ENCODE measurements around the gene OR2M4. TPM values are rescaled to one million over a fixed set of nuclear protein-coding genes. Genes with fewer than 3 reads are reported as not detected.

Gene OR2M4
- total RNA-seq = not detected

- Histone ChIP-seq H3K27me3 (no peaks in the 10 kb centered on the region), H3K27ac (no peak within 1 kb of the TSS), H3K4me3 (no peak within 1 kb of the TSS), H3K4me1 (no peaks in the 10 kb centered on the region), H3K9me3 (peaks cover 0 to 4% (median 0%) of the 10 kb centered on the region in 4 donors), H3K36me3 (no peaks in the 10 kb centered on the region)
- TF ChIP-seq POLR2A (IDR thresholded peaks at IDR 0.05) (no peak), CTCF (IDR thresholded peaks at IDR 0.05) (no peak)
- no peak for DNase-seq
These were observed at the start of gene OR2M4 for GRCh38 chr1:248231117-248231516. Gene OR2M4 (plus strand): TSS chr1:248231417. CDS start chr1:248238929, 7,512 bp downstream.

GRCh38 chr1:248183996-248184395 lies 47.2 kb upstream of the OR2M4 start:
- Histone ChIP-seq H3K27me3 (no peaks in the 10 kb centered on the region), H3K9me3 (no peaks in the 10 kb centered on the region), H3K4me3 (no peak overlapping the region), H3K4me1 (no peaks in the 10 kb centered on the region), H3K27ac (no peak overlapping the region), H3K36me3 (no peaks in the 10 kb centered on the region)
- TF ChIP-seq CTCF (IDR thresholded peaks at IDR 0.05) (no peak), POLR2A (IDR thresholded peaks at IDR 0.05) (no peak)
- DNase-seq = no peak

GRCh38 chr1:248187363-248187762 lies 43.9 kb upstream of the OR2M4 start:
- no peak overlapping the region for H3K27ac ChIP-seq
- H3K36me3 ChIP-seq = no peaks in the 10 kb centered on the region
- TF ChIP-seq CTCF (IDR thresholded peaks at IDR 0.05) (no peak), POLR2A (IDR thresholded peaks at IDR 0.05) (no peak)
- no peak for DNase-seq
- no peak overlapping the region for H3K4me3 ChIP-seq
- no peaks in the 10 kb centered on the region for H3K27me3 ChIP-seq
- no peaks in the 10 kb centered on the region for H3K9me3 ChIP-seq
- no peaks in the 10 kb centered on the region for H3K4me1 ChIP-seq

- DNase-seq = no peak
- no peaks in the 10 kb centered on the region for H3K9me3 ChIP-seq
- no peak for TF ChIP-seq POLR2A (IDR thresholded peaks at IDR 0.05)
- no peak for TF ChIP-seq CTCF (IDR thresholded peaks at IDR 0.05)
- no peaks in the 10 kb centered on the region for H3K36me3 ChIP-seq
- H3K4me1 ChIP-seq = no peaks in the 10 kb centered on the region
- no peaks in the 10 kb centered on the region for H3K27me3 ChIP-seq
- no peak overlapping the region for H3K4me3 ChIP-seq
- H3K27ac ChIP-seq = no peak overlapping the region
These were observed 42.2 kb upstream of the OR2M4 start for GRCh38 chr1:248189026-248189425.

GRCh38 chr1:248194117-248194516 lies 37.1 kb upstream of the OR2M4 start:
- TF ChIP-seq CTCF (IDR thresholded peaks at IDR 0.05) (no peak), POLR2A (IDR thresholded peaks at IDR 0.05) (no peak)
- no peaks in the 10 kb centered on the region for H3K27me3 ChIP-seq
- no peaks in the 10 kb centered on the region for H3K36me3 ChIP-seq
- no peaks in the 10 kb centered on the region for H3K9me3 ChIP-seq
- DNase-seq = no peak
- H3K4me3 ChIP-seq = no peak overlapping the region
- H3K27ac ChIP-seq = no peak overlapping the region
- H3K4me1 ChIP-seq = no peaks in the 10 kb centered on the region

GRCh38 chr1:248196965-248197364 lies 34.3 kb upstream of the OR2M4 start, which contains the start of gene OR2M3:
Gene OR2M3 (plus strand): TSS chr1:248197265. CDS start chr1:248203068, 5,803 bp downstream.
- no peak for DNase-seq

More at GRCh38 chr1:248196965-248197364, 34.3 kb upstream of the OR2M4 start, which contains the start of gene OR2M3:
- Histone ChIP-seq H3K27ac (no peak within 1 kb of the TSS), H3K4me1 (no peaks in the 10 kb centered on the region), H3K9me3 (no peaks in the 10 kb centered on the region), H3K36me3 (no peaks in the 10 kb centered on the region), H3K27me3 (no peaks in the 10 kb centered on the region), H3K4me3 (no peak within 1 kb of the TSS)
- TF ChIP-seq POLR2A (IDR thresholded peaks at IDR 0.05) (no peak), CTCF (IDR thresholded peaks at IDR 0.05) (no peak)

Data from Peyer's patch (tissue), 4 donors.